ENCODE data around the gene OS9. TPM values are rescaled to one million over a fixed set of nuclear protein-coding genes. Genes with fewer than 3 reads are reported as not detected.
A peak's percentile ranks its signal among the peaks of the same experiment; 100 is the strongest.

The OS9 gene
- total and polyA plus RNA-seq, 2 donors (not counting 3 experiments of a cell fraction or from before 2014, with no cell fraction given), result 212 to 561 TPM

DNA sequence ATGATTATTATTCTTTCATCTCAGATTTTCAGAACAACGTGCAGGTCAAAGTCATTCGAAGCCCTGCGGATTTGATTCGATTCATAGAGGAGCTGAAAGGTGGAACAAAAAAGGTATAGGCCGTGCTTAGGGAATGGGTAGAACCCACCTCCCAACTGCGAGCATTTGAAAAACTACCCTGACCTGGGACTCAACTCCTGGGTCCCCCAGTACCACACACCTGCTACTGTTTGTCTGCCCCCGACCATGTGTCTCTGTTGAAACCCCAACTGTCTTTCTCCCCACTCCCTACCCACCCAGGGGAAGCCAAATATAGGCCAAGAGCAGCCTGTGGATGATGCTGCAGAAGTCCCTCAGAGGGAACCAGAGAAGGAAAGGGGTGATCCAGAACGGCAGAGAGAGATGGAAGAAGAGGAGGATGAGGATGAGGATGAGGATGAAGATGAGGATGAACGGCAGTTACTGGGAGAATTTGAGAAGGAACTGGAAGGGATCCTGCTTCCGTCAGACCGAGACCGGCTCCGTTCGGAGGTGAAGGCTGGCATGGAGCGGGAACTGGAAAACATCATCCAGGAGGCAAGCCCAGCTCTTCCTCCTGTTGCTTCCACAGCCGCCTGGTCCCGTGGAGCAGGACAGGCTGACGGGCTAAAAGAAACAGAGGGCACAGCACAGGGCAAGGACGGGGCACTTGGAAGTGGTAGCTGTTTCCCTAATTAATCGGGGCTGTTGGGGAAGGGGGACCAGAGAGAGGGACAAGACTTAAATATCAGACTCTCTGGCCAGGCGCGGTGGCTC, 24.1 kb downstream of the OS9 start:
- Histone ChIP-seq H3K27ac (ENCODE audit: insufficient read depth, low read depth, low read length) (no peak overlapping the region), H3K9me1 (replicated peaks; ENCODE audit: control insufficient read depth, extremely low read depth, insufficient read depth, low read length) (no peaks in the 10 kb centered on the region), H3K79me2 (ENCODE audit: control insufficient read depth, insufficient read depth, low read length) (no peaks in the 10 kb centered on the region), H4K20me1 (replicated peaks; ENCODE audit: control insufficient read depth, extremely low read depth, insufficient read depth, low read length) (no peaks in the 10 kb centered on the region), H3K4me1 (ENCODE audit: control insufficient read depth, extremely low read depth, insufficient read depth, low read length) (no peaks in the 10 kb centered on the region), H3K9me3 (replicated peaks; ENCODE audit: control insufficient read depth, insufficient read depth, low read length) (no peaks in the 10 kb centered on the region), H3K27me3 (ENCODE audit: control insufficient read depth in 2 of 2, insufficient read depth in 2 of 2, low read length in 2 of 2) (no peaks in the 10 kb centered on the region), H3K4me2 (ENCODE audit: insufficient read depth, low read length) (no peak overlapping the region), H3K36me3 (ENCODE audit: control insufficient read depth in 2 of 2, extremely low read depth in 1 of 2, insufficient read depth in 2 of 2, low read length in 2 of 2) (peaks cover 0 to 41% of the 10 kb centered on the region in 2 experiments), H3K4me3 (replicated peaks in 1 of 3; ENCODE audit: insufficient read depth in 1 of 3, low read depth in 1 of 3, low read length in 3 of 3) (no peak overlapping the region), H3K9ac (replicated peaks; ENCODE audit: extremely low read depth, insufficient read depth, low read length) (no peak overlapping the region), H2AFZ (ENCODE audit: low read depth, low read length) (no peak overlapping the region)
- CTCF ChIA-PET, result interaction anchor here (0.7 to 1.2 kb wide), 2 partner anchors 24 to 135 kb away, joined by 4 read pairs; partner anchors contain the start of gene OS9
- POLR2A ChIA-PET, result no interaction called here
- FAIRE-seq (no peak), DNase-seq (ENCODE audit: low read depth, low spot score) (no peak)
- intact Hi-C loops (cut with micrococcal nuclease) (no loop called here), dilution Hi-C loops (cut with MboI; ENCODE audit: extremely low pct_ligation_motif_present, low sequenced_read_pairs) (no loop called here)
- BruUV-seq (replicated peaks), result TSS peak; percentile 3
- TF ChIP-seq JUN (IDR thresholded peaks at IDR 0.05; ENCODE audit: borderline replicate concordance, insufficient read depth, insufficient read length, low read depth), result no peak
- TF ChIP-seq GATA2 (IDR thresholded peaks at IDR 0.05; ENCODE audit: insufficient read depth, insufficient read length, low read depth, low read length), result no peak
- TF ChIP-seq FOS (IDR thresholded peaks at IDR 0.05; ENCODE audit: borderline replicate concordance, insufficient read depth, low read length), result no peak
- no peak for TF ChIP-seq EZH2 (IDR thresholded peaks at IDR 0.05; ENCODE audit: borderline replicate concordance, low read depth, low read length, severe bottlenecking)
- TF ChIP-seq POLR2A (IDR thresholded peaks at IDR 0.05; ENCODE audit: low read depth, low read length), result no peak
- TF ChIP-seq, protein P1, sequence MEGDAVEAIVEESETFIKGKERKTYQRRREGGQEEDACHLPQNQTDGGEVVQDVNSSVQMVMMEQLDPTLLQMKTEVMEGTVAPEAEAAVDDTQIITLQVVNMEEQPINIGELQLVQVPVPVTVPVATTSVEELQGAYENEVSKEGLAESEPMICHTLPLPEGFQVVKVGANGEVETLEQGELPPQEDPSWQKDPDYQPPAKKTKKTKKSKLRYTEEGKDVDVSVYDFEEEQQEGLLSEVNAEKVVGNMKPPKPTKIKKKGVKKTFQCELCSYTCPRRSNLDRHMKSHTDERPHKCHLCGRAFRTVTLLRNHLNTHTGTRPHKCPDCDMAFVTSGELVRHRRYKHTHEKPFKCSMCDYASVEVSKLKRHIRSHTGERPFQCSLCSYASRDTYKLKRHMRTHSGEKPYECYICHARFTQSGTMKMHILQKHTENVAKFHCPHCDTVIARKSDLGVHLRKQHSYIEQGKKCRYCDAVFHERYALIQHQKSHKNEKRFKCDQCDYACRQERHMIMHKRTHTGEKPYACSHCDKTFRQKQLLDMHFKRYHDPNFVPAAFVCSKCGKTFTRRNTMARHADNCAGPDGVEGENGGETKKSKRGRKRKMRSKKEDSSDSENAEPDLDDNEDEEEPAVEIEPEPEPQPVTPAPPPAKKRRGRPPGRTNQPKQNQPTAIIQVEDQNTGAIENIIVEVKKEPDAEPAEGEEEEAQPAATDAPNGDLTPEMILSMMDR (IDR thresholded peaks at IDR 0.05; ENCODE audit: extremely low read depth in 1 of 2, insufficient read depth in 1 of 2, low read depth in 1 of 2, low read length in 2 of 2), result no peak
- TF ChIP-seq MYC (IDR thresholded peaks at IDR 0.05; ENCODE audit: low read depth, low read length), result no peak
- TF ChIP-seq, protein P2, sequence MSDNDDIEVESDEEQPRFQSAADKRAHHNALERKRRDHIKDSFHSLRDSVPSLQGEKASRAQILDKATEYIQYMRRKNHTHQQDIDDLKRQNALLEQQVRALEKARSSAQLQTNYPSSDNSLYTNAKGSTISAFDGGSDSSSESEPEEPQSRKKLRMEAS (IDR thresholded peaks at IDR 0.05; ENCODE audit: insufficient read depth, insufficient read length), result no peak
- TF ChIP-seq POLR2AphosphoS5 (IDR thresholded peaks at IDR 0.05; ENCODE audit: insufficient read depth, low read depth, low read length), result no peak
